ENCODE data around the gene SLC25A12. TPM values are rescaled to one million over a fixed set of nuclear protein-coding genes. Genes with fewer than 3 reads are reported as not detected.

Gene SLC25A12
- total and polyA plus RNA-seq, 10 of the 15 experiments (the other 5 are each of a cell fraction or from before 2014, with no cell fraction given): 20.9 to 50.0 (median 33.0) TPM

GRCh38 chr2:171893824-171894611, at the start of gene SLC25A12 (continued):
- TF ChIP-seq NKRF (conservative IDR thresholded peaks at IDR 0.05) (no peak; the same call in none of the 2 replicates), FOXK2 (IDR thresholded peaks at IDR 0.05) (no peak), BCL11A (IDR thresholded peaks at IDR 0.05; ENCODE audit: low read depth, low read length) (no peak), CHD1 (IDR thresholded peaks at IDR 0.05; ENCODE audit: low read depth, low read length) (no peak), MTA2 (IDR thresholded peaks at IDR 0.05; ENCODE audit: low read depth) (no peak), SMARCA5 (IDR thresholded peaks at IDR 0.05) (no peak), IRF4 (IDR thresholded peaks at IDR 0.05; ENCODE audit: low read depth, low read length) (no peak), SREBF1 (IDR thresholded peaks at IDR 0.05; ENCODE audit: low read length) (no peak), DPF2 (IDR thresholded peaks at IDR 0.05) (peak; percentile 80), SP1 (IDR thresholded peaks at IDR 0.05; ENCODE audit: low read depth, low read length) (no peak), CBX5 (IDR thresholded peaks at IDR 0.05; ENCODE audit: low read depth) (0 out of 2 replicates have a peak, but pooled peaks have one; percentile 39), USF2 (IDR thresholded peaks at IDR 0.05; ENCODE audit: borderline replicate concordance, low read depth, low read length) (no peak), PAX5 (IDR thresholded peaks at IDR 0.05; ENCODE audit: borderline replicate concordance, low read depth, low read length) (no peak), ZNF622 (IDR thresholded peaks at IDR 0.05) (no peak), STAT3 (IDR thresholded peaks at IDR 0.05; ENCODE audit: low read depth, low read length) (no peak), BRCA1 (IDR thresholded peaks at IDR 0.05; ENCODE audit: low read depth, low read length) (no peak), ESRRA (IDR thresholded peaks at IDR 0.05; ENCODE audit: low read length) (peak; percentile 61; the same call in 1 of the 2 replicates), MXI1 (IDR thresholded peaks at IDR 0.05; ENCODE audit: low read depth, low read length) (peak; percentile 67; the same call in 1 of the 2 replicates), MEF2B (IDR thresholded peaks at IDR 0.05; ENCODE audit: partially characterized antibody, poor library complexity, severe bottlenecking) (no peak), KDM1A (IDR thresholded peaks at IDR 0.05; ENCODE audit: borderline replicate concordance) (no peak), CHD2 (IDR thresholded peaks at IDR 0.05; ENCODE audit: borderline replicate concordance, low read depth, low read length) (peak; percentile 30; the same call in 1 of the 2 replicates), EZH2 (IDR thresholded peaks at IDR 0.05; ENCODE audit: borderline replicate concordance, control insufficient read depth, low read depth, low read length) (no peak), RAD51 (IDR thresholded peaks at IDR 0.05) (no peak), ZNF274 (IDR thresholded peaks at IDR 0.05; ENCODE audit: insufficient read depth, insufficient read length) (no peak), POLR2A (IDR thresholded peaks at IDR 0.05; ENCODE audit: low read depth, low read length) (peak; percentile 89)
- TF ChIP-seq, protein P1, sequence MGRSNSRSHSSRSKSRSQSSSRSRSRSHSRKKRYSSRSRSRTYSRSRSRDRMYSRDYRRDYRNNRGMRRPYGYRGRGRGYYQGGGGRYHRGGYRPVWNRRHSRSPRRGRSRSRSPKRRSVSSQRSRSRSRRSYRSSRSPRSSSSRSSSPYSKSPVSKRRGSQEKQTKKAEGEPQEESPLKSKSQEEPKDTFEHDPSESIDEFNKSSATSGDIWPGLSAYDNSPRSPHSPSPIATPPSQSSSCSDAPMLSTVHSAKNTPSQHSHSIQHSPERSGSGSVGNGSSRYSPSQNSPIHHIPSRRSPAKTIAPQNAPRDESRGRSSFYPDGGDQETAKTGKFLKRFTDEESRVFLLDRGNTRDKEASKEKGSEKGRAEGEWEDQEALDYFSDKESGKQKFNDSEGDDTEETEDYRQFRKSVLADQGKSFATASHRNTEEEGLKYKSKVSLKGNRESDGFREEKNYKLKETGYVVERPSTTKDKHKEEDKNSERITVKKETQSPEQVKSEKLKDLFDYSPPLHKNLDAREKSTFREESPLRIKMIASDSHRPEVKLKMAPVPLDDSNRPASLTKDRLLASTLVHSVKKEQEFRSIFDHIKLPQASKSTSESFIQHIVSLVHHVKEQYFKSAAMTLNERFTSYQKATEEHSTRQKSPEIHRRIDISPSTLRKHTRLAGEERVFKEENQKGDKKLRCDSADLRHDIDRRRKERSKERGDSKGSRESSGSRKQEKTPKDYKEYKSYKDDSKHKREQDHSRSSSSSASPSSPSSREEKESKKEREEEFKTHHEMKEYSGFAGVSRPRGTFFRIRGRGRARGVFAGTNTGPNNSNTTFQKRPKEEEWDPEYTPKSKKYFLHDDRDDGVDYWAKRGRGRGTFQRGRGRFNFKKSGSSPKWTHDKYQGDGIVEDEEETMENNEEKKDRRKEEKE (IDR thresholded peaks at IDR 0.05): no peak
- TF ChIP-seq, protein P2, sequence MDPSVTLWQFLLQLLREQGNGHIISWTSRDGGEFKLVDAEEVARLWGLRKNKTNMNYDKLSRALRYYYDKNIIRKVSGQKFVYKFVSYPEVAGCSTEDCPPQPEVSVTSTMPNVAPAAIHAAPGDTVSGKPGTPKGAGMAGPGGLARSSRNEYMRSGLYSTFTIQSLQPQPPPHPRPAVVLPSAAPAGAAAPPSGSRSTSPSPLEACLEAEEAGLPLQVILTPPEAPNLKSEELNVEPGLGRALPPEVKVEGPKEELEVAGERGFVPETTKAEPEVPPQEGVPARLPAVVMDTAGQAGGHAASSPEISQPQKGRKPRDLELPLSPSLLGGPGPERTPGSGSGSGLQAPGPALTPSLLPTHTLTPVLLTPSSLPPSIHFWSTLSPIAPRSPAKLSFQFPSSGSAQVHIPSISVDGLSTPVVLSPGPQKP (IDR thresholded peaks at IDR 0.05; ENCODE audit: low read depth, low read length): 0 out of 2 replicates have a peak, but pooled peaks have one; percentile 30
